NCI-H69 (cell line): ENCODE data around the gene RNF13.

Source experiments
- DNase-seq: peaks from one replicate; lab custom pipeline; 2025; lab: John Stamatoyannopoulos, UW

RNF13 gene

DNA sequence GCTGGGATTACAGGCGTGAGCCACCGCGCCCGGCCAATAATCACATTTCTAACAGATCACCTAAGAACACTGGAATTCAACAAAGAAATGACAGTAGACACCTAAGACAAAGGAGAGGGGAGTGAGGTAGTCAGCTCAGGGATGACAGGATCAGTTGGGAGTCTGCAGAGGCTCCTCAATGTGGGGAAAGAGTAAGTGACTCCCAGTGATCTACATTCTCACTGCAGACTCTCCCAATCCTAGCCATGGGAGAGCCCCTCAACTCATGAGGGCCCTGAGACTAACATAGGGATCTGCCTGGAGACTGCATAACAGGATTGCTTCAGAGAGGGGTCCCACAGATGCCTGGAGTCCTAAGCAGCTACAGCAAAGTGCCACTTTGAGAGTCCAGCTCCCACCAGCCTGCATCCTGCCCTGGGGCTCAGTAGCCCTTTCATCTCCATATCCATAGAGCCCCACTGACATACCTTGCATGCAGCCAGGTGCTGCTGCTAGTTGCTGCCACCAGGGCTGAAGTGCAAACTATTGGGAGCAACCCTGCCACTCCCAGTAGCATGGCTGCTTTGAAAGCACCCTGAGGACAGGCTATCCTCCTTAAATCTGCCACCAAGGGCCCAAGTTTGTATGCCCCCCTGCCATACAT lies 179.5 kb downstream of the RNF13 start:
- DNase-seq: no peak

GRCh38 chr3:149998946-149999345 lies 185.9 kb downstream of the RNF13 start:
- DNase-seq: no peak

- peak; percentile 8 for DNase-seq
These were observed 186.4 kb downstream of the RNF13 start for GRCh38 chr3:149999421-149999820.

GRCh38 chr3:150000641-150001040 lies 187.6 kb downstream of the RNF13 start:
- no peak for DNase-seq

DNA sequence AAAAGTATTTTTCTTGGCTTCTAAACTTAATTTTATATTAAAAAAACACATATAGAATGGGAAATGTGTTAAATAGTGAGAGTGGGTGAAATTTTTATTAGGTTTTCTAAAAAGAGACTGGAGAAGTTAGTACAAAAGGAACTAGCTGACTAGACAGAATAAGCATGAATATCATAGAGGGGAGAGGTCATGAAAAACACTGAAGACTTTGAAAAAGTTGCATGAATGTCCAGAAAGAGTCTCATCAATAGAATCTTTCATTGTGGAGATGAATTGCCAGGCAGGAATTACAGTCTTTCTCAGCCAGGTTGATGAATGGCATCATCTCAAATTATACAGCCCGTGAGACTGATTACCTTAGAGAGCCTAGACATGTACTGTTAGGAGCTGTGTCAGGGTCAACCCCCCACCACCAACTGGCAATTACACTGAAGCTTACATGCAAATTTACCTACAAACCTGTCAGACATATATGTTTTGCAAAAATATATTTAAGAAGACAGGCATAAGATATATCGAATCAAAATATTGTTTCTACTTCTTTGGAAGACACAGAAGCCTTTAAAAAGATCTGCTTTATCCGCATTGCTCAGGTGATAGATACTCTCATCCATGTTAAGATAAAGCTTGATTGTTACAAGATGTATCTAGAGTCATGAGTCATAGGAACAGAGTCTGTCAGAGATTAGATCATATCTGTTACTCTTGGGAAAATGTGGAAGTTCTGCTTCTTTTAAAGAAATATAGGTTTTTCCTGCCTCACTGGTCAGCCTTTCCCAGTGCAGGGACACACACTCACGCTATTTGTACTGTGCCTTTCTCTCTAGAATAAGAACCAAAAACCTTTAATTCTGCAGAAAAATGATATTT lies 192.5 kb downstream of the RNF13 start:
- peak; percentile 22 for DNase-seq

- no peak for DNase-seq
These were observed 193.8 kb downstream of the RNF13 start for GRCh38 chr3:150006794-150007193.
